Measurements from ENCODE around the gene HPX. TPM values are rescaled to one million over a fixed set of nuclear protein-coding genes. Genes with fewer than 3 reads are reported as not detected.

Gene HPX, protein sequence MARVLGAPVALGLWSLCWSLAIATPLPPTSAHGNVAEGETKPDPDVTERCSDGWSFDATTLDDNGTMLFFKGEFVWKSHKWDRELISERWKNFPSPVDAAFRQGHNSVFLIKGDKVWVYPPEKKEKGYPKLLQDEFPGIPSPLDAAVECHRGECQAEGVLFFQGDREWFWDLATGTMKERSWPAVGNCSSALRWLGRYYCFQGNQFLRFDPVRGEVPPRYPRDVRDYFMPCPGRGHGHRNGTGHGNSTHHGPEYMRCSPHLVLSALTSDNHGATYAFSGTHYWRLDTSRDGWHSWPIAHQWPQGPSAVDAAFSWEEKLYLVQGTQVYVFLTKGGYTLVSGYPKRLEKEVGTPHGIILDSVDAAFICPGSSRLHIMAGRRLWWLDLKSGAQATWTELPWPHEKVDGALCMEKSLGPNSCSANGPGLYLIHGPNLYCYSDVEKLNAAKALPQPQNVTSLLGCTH
- total RNA-seq (2021) = 1.0 and 1.2 TPM in 2 replicates
- long read RNA-seq, partial matches to known transcripts = 1 of 1 reads
- long read RNA-seq, other reads (novel, unspliced or antisense) = 0 of 1 reads

- H2AFZ ChIP-seq (ENCODE audit: low read length) = no peak within 1 kb of the TSS
- H3K27ac ChIP-seq (ENCODE audit: insufficient read length, low read depth, low read length) = no peak within 1 kb of the TSS
- H4K8ac ChIP-seq (replicated peaks; ENCODE audit: insufficient read length, low read depth, low read length) = no peak within 1 kb of the TSS
- no peak within 1 kb of the TSS for H4K91ac ChIP-seq (ENCODE audit: insufficient read length, low read depth, low read length)
- H3K14ac ChIP-seq (ENCODE audit: insufficient read depth, low read length) = no peak within 1 kb of the TSS
- H3K4ac ChIP-seq (ENCODE audit: low read depth, low read length) = no peak within 1 kb of the TSS
- no peaks in the 10 kb centered on the region for H3K79me1 ChIP-seq (ENCODE audit: insufficient read depth, low read depth, low read length, poor library complexity, severe bottlenecking)
- H3K36me3 Mint-ChIP-seq (ENCODE audit: insufficient read depth in 1 of 3, low read depth in 3 of 3) = no peaks in the 10 kb centered on the region
- H3K9me3 Mint-ChIP-seq = no peaks in the 10 kb centered on the region
- H2BK5ac ChIP-seq (ENCODE audit: insufficient read length, low read length) = no peak within 1 kb of the TSS
- H3K79me2 ChIP-seq (ENCODE audit: insufficient read depth, low read length) = no peaks in the 10 kb centered on the region
- H3K27me3 Mint-ChIP-seq (ENCODE audit: low read depth) = no peaks in the 10 kb centered on the region
- no peaks in the 10 kb centered on the region for H3K4me1 ChIP-seq (ENCODE audit: insufficient read depth, low read length)
- H2BK20ac ChIP-seq (ENCODE audit: low read depth, low read length, poor library complexity, severe bottlenecking) = no peak within 1 kb of the TSS
- no peak within 1 kb of the TSS for H3T11ph ChIP-seq (ENCODE audit: low read length)
- H4K5ac ChIP-seq (ENCODE audit: insufficient read length, low read depth, low read length) = no peak within 1 kb of the TSS
- DNase-seq = no peak
- peak within 1 kb of the TSS in 1 of 3 experiments; percentile 27; a peak in 1 of 7 replicates for H3K27ac Mint-ChIP-seq
- H2BK15ac ChIP-seq (ENCODE audit: low read depth, low read length) = no peak within 1 kb of the TSS
- H3K23ac ChIP-seq (ENCODE audit: insufficient read length, low read depth, low read length) = no peak within 1 kb of the TSS
- H3K56ac ChIP-seq (ENCODE audit: insufficient read length, low read depth, low read length) = no peak within 1 kb of the TSS
- H2BK120ac ChIP-seq (ENCODE audit: low read depth, low read length, poor library complexity, severe bottlenecking) = no peak within 1 kb of the TSS
- WGBS (ENCODE audit: extremely low coverage, insufficient read length, low lambda C conversion rate) = no CpG with 5 or more reads among the region's 3 CpGs
- no peak within 1 kb of the TSS for H3K9ac ChIP-seq (ENCODE audit: extremely low read depth, insufficient read length, low read length)
- no peaks in the 10 kb centered on the region for H3K23me2 ChIP-seq (ENCODE audit: insufficient read length, low read depth, low read length, poor library complexity, severe bottlenecking)
- H2BK12ac ChIP-seq (ENCODE audit: insufficient read length, low read depth, low read length) = no peak within 1 kb of the TSS
- no peak within 1 kb of the TSS for H3K4me2 ChIP-seq (ENCODE audit: insufficient read depth, insufficient read length, low read length)
- H3K9me3 ChIP-seq (ENCODE audit: control insufficient read depth, low read depth, low read length) = no peaks in the 10 kb centered on the region
- peaks cover 0 to 3% of the 10 kb centered on the region in 2 experiments; a peak in 1 of 4 replicates for H3K4me1 Mint-ChIP-seq
- no peaks in the 10 kb centered on the region for H4K20me1 ChIP-seq (ENCODE audit: control insufficient read depth, insufficient read depth, insufficient read length)
- H3K18ac ChIP-seq (ENCODE audit: insufficient read length, low read depth, low read length) = no peak within 1 kb of the TSS
- H2AK5ac ChIP-seq (ENCODE audit: insufficient read length, low read length) = no peak within 1 kb of the TSS
- TF ChIP-seq, protein P1, sequence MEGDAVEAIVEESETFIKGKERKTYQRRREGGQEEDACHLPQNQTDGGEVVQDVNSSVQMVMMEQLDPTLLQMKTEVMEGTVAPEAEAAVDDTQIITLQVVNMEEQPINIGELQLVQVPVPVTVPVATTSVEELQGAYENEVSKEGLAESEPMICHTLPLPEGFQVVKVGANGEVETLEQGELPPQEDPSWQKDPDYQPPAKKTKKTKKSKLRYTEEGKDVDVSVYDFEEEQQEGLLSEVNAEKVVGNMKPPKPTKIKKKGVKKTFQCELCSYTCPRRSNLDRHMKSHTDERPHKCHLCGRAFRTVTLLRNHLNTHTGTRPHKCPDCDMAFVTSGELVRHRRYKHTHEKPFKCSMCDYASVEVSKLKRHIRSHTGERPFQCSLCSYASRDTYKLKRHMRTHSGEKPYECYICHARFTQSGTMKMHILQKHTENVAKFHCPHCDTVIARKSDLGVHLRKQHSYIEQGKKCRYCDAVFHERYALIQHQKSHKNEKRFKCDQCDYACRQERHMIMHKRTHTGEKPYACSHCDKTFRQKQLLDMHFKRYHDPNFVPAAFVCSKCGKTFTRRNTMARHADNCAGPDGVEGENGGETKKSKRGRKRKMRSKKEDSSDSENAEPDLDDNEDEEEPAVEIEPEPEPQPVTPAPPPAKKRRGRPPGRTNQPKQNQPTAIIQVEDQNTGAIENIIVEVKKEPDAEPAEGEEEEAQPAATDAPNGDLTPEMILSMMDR (conservative IDR thresholded peaks at IDR 0.05) = no peak
- H3K27me3 ChIP-seq (ENCODE audit: insufficient read depth, low read length) = no peaks in the 10 kb centered on the region
- H3K4me3 Mint-ChIP-seq = no peak within 1 kb of the TSS
Observed at GRCh38 chr11:6440906-6441358, at the start of gene HPX. Gene HPX (minus strand): TSS chr11:6440987. CDS start chr11:6440963, 24 bp downstream.
